HFF-Myc (cell line): ENCODE results near the gene ADSS1.

Experiments
- DNase-seq: peaks from one replicate; pipeline ENCODE4 v3.0.0-alpha.2; 2011; ENCODE audit warnings: low read depth; ENCODE audit errors: extremely low read depth
- H3K4me3 ChIP-seq: replicated peaks from 2 replicates; pipeline ENCODE4 v1.5.1; 2011; ENCODE audit warnings: low read depth, mild to moderate bottlenecking, control low read depth, low read length
- TF ChIP-seq, protein P1 (sequence below): IDR thresholded peaks from 2 replicates; pipeline ENCODE4 v1.5.1; 2012; ENCODE audit warnings: mild to moderate bottlenecking, low read depth, low read length, control low read depth; ENCODE audit errors: missing control alignments

The ADSS1 gene

DNA sequence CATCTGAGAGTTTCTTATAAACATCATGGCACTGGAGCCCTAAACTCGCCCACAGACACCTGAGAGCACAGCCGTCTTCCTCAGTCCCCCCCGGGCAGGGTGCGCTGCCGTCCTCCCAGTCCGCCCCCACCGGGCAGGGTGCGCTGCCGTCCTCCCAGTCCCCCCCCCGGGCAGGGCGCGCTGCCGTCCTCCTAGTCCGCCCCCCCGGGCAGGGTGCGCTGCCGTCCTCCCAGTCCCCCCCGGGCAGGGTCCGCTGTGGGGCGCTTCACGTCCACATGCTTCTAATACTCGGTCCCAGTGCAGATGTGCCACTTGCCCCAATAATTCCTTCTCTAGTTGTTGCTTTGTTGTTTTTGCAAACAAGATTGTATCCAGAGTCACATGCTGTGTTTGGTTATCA is 6.9 kb upstream of the ADSS1 start:
- DNase-seq, result no peak
- TF ChIP-seq, protein P1, sequence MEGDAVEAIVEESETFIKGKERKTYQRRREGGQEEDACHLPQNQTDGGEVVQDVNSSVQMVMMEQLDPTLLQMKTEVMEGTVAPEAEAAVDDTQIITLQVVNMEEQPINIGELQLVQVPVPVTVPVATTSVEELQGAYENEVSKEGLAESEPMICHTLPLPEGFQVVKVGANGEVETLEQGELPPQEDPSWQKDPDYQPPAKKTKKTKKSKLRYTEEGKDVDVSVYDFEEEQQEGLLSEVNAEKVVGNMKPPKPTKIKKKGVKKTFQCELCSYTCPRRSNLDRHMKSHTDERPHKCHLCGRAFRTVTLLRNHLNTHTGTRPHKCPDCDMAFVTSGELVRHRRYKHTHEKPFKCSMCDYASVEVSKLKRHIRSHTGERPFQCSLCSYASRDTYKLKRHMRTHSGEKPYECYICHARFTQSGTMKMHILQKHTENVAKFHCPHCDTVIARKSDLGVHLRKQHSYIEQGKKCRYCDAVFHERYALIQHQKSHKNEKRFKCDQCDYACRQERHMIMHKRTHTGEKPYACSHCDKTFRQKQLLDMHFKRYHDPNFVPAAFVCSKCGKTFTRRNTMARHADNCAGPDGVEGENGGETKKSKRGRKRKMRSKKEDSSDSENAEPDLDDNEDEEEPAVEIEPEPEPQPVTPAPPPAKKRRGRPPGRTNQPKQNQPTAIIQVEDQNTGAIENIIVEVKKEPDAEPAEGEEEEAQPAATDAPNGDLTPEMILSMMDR, result no peak
- H3K4me3 ChIP-seq, result no peak overlapping the region

GRCh38 chr14:104717646-104718045 is 6.4 kb upstream of the ADSS1 start:
- TF ChIP-seq, protein P1, result no peak
- H3K4me3 ChIP-seq, result no peak overlapping the region

GRCh38 chr14:104718147-104718546 is 5.9 kb upstream of the ADSS1 start:
- no peak overlapping the region for H3K4me3 ChIP-seq
- no peak for DNase-seq
- TF ChIP-seq, protein P1, result no peak

More at GRCh38 chr14:104717646-104718045, 6.4 kb upstream of the ADSS1 start:
- no peak for DNase-seq

GRCh38 chr14:104718871-104719270 is 5.2 kb upstream of the ADSS1 start:
- DNase-seq, result no peak
- TF ChIP-seq, protein P1, result no peak
- H3K4me3 ChIP-seq, result no peak overlapping the region

- DNase-seq, result no peak
- TF ChIP-seq, protein P1, result no peak
Measured at GRCh38 chr14:104719343-104719742, 4.7 kb upstream of the ADSS1 start.

GRCh38 chr14:104721505-104722431 is 2.3 kb upstream of the ADSS1 start:
- no peak overlapping the region for H3K4me3 ChIP-seq
- TF ChIP-seq, protein P1, result no peak
- DNase-seq, result no peak

More at GRCh38 chr14:104719343-104719742, 4.7 kb upstream of the ADSS1 start:
- no peak overlapping the region for H3K4me3 ChIP-seq
